ENCODE results near the gene NRROS.
"Not testable (repeated sequence)": the region's sequence is repeated elsewhere in the genome, so short reads cannot be mapped to it uniquely, and the experiment has no call there.

NRROS gene

DNA sequence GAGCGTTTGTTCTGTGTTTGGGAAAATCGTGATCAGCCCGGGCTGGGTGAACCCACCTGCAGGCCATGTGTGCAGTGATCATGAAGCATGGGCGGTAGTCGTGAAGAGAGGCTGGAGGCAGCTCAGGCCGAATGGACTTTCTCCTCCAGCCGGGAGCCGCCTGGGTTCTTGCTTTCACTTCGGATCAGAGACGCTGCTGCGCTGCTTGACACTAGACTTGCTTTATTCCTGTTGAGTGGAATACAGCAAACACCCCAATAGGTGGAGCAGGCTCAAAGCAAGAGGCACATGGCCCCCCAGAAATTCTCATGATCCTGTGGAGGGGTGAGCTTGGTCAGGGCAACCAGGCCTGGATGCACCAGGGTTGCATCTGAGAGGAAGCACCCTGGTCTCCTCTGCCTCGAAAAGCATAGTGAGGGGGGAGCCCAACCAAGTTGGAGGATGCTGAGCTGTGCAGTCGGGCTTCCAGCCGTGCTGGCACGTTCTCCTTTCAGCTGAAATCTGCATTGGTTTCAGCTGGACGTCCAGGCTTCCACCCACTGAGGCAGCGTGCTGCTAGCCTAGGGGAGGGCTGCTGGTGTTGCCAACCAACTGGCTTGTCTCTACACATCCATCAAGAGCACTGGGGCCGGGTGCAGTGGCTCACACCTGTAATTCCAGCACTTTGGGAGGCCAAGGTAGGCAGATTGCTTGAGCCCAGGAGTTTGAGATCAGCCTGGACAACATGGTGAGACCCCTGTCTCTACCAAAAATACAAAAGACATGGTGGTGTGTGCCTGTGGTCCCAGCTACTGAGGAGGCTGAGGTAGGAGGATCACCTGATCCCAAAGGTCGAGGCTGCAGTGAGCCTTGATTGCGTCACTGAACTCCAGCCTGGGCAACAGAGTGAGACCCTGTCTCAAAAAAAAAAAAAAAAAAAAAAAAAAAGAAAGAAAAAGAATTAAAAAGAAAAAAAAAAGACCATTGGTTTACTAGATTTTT lies 2.8 kb upstream of the NRROS start:
- H3K79me2 ChIP-seq (ENCODE audit: insufficient read depth, low read length), result peaks cover 90% of the 10 kb centered on the region
- peak overlapping the region; percentile 98 for H3K9ac ChIP-seq (ENCODE audit: low read depth, low read length, poor library complexity, severe bottlenecking)
- H3K4me2 ChIP-seq (ENCODE audit: low read depth, low read length, poor library complexity, severe bottlenecking), result peak overlapping the region; percentile 85
- H3F3A ChIP-seq (ENCODE audit: low read depth), result peaks cover 6% of the 10 kb centered on the region
- peak overlapping the region; percentile 93 for H3K4me3 ChIP-seq (ENCODE audit: low read length, poor library complexity, severe bottlenecking)
- H3K9me3 ChIP-seq (ENCODE audit: insufficient read depth, low read depth, low read length), result no peaks in the 10 kb centered on the region
- TF ChIP-seq EZH2phosphoT487 (IDR thresholded peaks at IDR 0.05; ENCODE audit: borderline replicate concordance), result no peak
- TF ChIP-seq, protein P1, sequence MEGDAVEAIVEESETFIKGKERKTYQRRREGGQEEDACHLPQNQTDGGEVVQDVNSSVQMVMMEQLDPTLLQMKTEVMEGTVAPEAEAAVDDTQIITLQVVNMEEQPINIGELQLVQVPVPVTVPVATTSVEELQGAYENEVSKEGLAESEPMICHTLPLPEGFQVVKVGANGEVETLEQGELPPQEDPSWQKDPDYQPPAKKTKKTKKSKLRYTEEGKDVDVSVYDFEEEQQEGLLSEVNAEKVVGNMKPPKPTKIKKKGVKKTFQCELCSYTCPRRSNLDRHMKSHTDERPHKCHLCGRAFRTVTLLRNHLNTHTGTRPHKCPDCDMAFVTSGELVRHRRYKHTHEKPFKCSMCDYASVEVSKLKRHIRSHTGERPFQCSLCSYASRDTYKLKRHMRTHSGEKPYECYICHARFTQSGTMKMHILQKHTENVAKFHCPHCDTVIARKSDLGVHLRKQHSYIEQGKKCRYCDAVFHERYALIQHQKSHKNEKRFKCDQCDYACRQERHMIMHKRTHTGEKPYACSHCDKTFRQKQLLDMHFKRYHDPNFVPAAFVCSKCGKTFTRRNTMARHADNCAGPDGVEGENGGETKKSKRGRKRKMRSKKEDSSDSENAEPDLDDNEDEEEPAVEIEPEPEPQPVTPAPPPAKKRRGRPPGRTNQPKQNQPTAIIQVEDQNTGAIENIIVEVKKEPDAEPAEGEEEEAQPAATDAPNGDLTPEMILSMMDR (conservative IDR thresholded peaks at IDR 0.05; ENCODE audit: low read length), result no peak
- peaks cover 53% of the 10 kb centered on the region for H3K4me1 ChIP-seq (ENCODE audit: insufficient read depth, low read length, poor library complexity, severe bottlenecking)
- no peaks in the 10 kb centered on the region for H3K9me2 ChIP-seq (replicated peaks; ENCODE audit: low read depth, low read length)
- peaks cover 17% of the 10 kb centered on the region for H3K27me3 ChIP-seq (ENCODE audit: insufficient read depth, low read length, poor library complexity, severe bottlenecking)
- H4K20me1 ChIP-seq (ENCODE audit: insufficient read depth, low read length, poor library complexity, severe bottlenecking), result peaks cover 17% of the 10 kb centered on the region
- H2AFZ ChIP-seq (ENCODE audit: low read length), result no peak overlapping the region
- peaks cover 8% of the 10 kb centered on the region for H3K36me3 ChIP-seq (ENCODE audit: insufficient read depth, low read length)

- peaks cover 54% of the 10 kb centered on the region for H3K4me1 ChIP-seq (ENCODE audit: insufficient read depth, low read length, poor library complexity, severe bottlenecking)
- peak overlapping the region; percentile 98 for H3K9ac ChIP-seq (ENCODE audit: low read depth, low read length, poor library complexity, severe bottlenecking)
- H3K9me2 ChIP-seq (replicated peaks; ENCODE audit: low read depth, low read length); H3K9me3 ChIP-seq (ENCODE audit: insufficient read depth, low read depth, low read length); H3F3A ChIP-seq (ENCODE audit: low read depth); H2AFZ ChIP-seq (ENCODE audit: low read length): not testable (repeated sequence)
- H3K36me3 ChIP-seq (ENCODE audit: insufficient read depth, low read length), result peaks cover 21% of the 10 kb centered on the region
- peak overlapping the region; percentile 93 for H3K4me3 ChIP-seq (ENCODE audit: low read length, poor library complexity, severe bottlenecking)
- H3K27me3 ChIP-seq (ENCODE audit: insufficient read depth, low read length, poor library complexity, severe bottlenecking), result peaks cover 26% of the 10 kb centered on the region
- H3K4me2 ChIP-seq (ENCODE audit: low read depth, low read length, poor library complexity, severe bottlenecking), result peak overlapping the region; percentile 85
- peaks cover 100% of the 10 kb centered on the region for H3K79me2 ChIP-seq (ENCODE audit: insufficient read depth, low read length)
- H4K20me1 ChIP-seq (ENCODE audit: insufficient read depth, low read length, poor library complexity, severe bottlenecking), result peaks cover 30% of the 10 kb centered on the region
These were observed 1.6 kb upstream of the NRROS start for GRCh38 chr3:196637941-196638340.

DNA sequence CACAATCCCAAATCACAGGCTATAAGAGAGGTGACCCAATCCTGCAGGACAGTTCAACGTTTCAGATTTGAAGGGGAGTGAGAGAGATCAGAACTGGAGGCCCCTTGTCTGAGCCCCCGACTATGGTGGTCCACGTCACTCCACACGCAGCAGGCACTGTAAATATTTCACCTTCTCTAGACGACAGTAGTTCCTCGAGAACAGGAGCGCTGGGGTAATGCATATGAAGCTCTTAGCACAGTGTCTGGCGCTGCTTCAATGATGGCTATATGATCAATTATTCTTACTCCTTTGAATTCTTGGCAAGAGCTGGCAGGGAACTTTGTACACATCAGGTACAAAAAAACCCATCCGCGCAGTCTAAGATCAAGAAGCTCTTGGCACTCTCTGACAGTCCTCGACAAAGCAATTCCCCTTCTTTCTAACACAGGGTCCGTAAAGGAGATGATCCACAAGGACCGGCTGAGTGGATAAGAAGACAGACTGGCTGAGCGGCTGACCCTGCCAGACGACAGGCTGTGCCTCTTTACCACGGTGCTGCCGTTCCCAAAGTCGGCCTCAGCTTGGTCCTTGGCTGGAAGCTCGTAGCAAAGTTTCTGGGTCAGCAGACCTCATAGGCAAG lies 522 bp upstream of the NRROS start:
- H3K27me3 ChIP-seq (ENCODE audit: insufficient read depth, low read length, poor library complexity, severe bottlenecking), result peaks cover 26% of the 10 kb centered on the region
- no peak overlapping the region for H2AFZ ChIP-seq (ENCODE audit: low read length)
- peaks cover 53% of the 10 kb centered on the region for H3K4me1 ChIP-seq (ENCODE audit: insufficient read depth, low read length, poor library complexity, severe bottlenecking)
- no peak for TF ChIP-seq EZH2phosphoT487 (IDR thresholded peaks at IDR 0.05; ENCODE audit: borderline replicate concordance)
- TF ChIP-seq, protein P1 (conservative IDR thresholded peaks at IDR 0.05; ENCODE audit: low read length), result no peak
- no peaks in the 10 kb centered on the region for H3K9me3 ChIP-seq (ENCODE audit: insufficient read depth, low read depth, low read length)
- peaks cover 100% of the 10 kb centered on the region for H3K79me2 ChIP-seq (ENCODE audit: insufficient read depth, low read length)
- peak overlapping the region; percentile 98 for H3K9ac ChIP-seq (ENCODE audit: low read depth, low read length, poor library complexity, severe bottlenecking)
- H3K36me3 ChIP-seq (ENCODE audit: insufficient read depth, low read length), result peaks cover 29% of the 10 kb centered on the region
- H4K20me1 ChIP-seq (ENCODE audit: insufficient read depth, low read length, poor library complexity, severe bottlenecking), result peaks cover 40% of the 10 kb centered on the region
- no peaks in the 10 kb centered on the region for H3K9me2 ChIP-seq (replicated peaks; ENCODE audit: low read depth, low read length)
- H3F3A ChIP-seq (ENCODE audit: low read depth), result no peaks in the 10 kb centered on the region
- peak overlapping the region; percentile 93 for H3K4me3 ChIP-seq (ENCODE audit: low read length, poor library complexity, severe bottlenecking)
- H3K4me2 ChIP-seq (ENCODE audit: low read depth, low read length, poor library complexity, severe bottlenecking), result peak overlapping the region; percentile 85

All from Loucy (cell line).